Subcutaneous abdominal adipose tissue (tissue), 5 donors: ENCODE data around the gene IRF2BP1.
"Not testable (repeated sequence)": the region's sequence is repeated elsewhere in the genome, so short reads cannot be mapped to it uniquely, and the experiment has no call there.

ENCODE experiments used
- H3K27ac ChIP-seq: one replicate; pipeline ENCODE4 v1.7.0; 2013; ENCODE audit warnings: low read depth, mild to moderate bottlenecking, inconsistent platforms, low read length, moderate library complexity
- H3K27me3 ChIP-seq, 5 donors: one replicate each; pipeline ENCODE4 v1.7.0; 2013; ENCODE audit warnings: low read length in 5 of 5, inconsistent platforms in 1 of 5; ENCODE audit not compliant: control insufficient read depth in 5 of 5, insufficient read depth in 4 of 5
- H3K36me3 ChIP-seq, 5 donors: one replicate each; pipeline ENCODE4 v1.7.0; 2013; ENCODE audit warnings: low read length in 5 of 5; ENCODE audit not compliant: control insufficient read depth in 5 of 5, insufficient read depth in 5 of 5
- H3K4me1 ChIP-seq, 5 donors: one replicate each; pipeline ENCODE4 v1.7.0; 2013; ENCODE audit warnings: low read length in 5 of 5, mild to moderate bottlenecking in 3 of 5, moderate library complexity in 1 of 5; ENCODE audit not compliant: control insufficient read depth in 5 of 5, insufficient read depth in 5 of 5
- H3K4me3 ChIP-seq, 5 donors: one replicate each; pipeline ENCODE4 v1.7.0; 2013; ENCODE audit warnings: low read length in 5 of 5, low read depth in 1 of 5
- H3K9ac ChIP-seq, 5 donors: one replicate each; pipeline ENCODE4 v1.7.0; 2013; ENCODE audit warnings: low read length in 5 of 5, mild to moderate bottlenecking in 4 of 5, moderate library complexity in 3 of 5
- H3K9me3 ChIP-seq, 5 donors: one replicate each; pipeline ENCODE4 v1.7.0; 2013; ENCODE audit warnings: low read length in 5 of 5; ENCODE audit not compliant: control insufficient read depth in 5 of 5
- donor health status: healthy.
- donor health status: healthy.
- donor health status: healthy.
- donor health status: healthy.
- donor health status: healthy.

The IRF2BP1 gene

GRCh38 chr19:45902651-45903625 is 17.0 kb upstream of the IRF2BP1 start:
- Histone ChIP-seq H3K4me3 (peak overlapping the region; percentile 85 to 89 (median 86)), H3K27me3 (no peaks in the 10 kb centered on the region), H3K9ac (peak overlapping the region in 4 of 5 donors; percentile 59 to 94 (median 64)), H3K27ac (peak overlapping the region; percentile 50), H3K9me3 (no peaks in the 10 kb centered on the region), H3K4me1 (peaks cover 3 to 28% (median 25%) of the 10 kb centered on the region in 5 donors), H3K36me3 (peaks cover 0 to 11% (median 9%) of the 10 kb centered on the region in 5 donors)

GRCh38 chr19:45901912-45902650 is 16.1 kb upstream of the IRF2BP1 start, which contains the start of gene MYPOP:
Gene MYPOP, minus strand, starts transcription at chr19:45902613. Its CDS starts 840 bp downstream, at chr19:45901773.
- H3K27ac ChIP-seq: peak within 1 kb of the TSS; percentile 50
- H3K4me1 ChIP-seq: peaks cover 3 to 28% (median 25%) of the 10 kb centered on the region in 5 donors

GRCh38 chr19:45901432-45901911 is 15.5 kb upstream of the IRF2BP1 start:
- peaks cover 3 to 28% (median 25%) of the 10 kb centered on the region in 5 donors for H3K4me1 ChIP-seq
- no peaks in the 10 kb centered on the region for H3K9me3 ChIP-seq
- H3K4me3 ChIP-seq: peak overlapping the region in 4 of 5 donors; percentile 48 to 88 (median 72)
- peak overlapping the region in 2 of 5 donors; percentile 48 to 59 for H3K9ac ChIP-seq
- H3K27me3 ChIP-seq: no peaks in the 10 kb centered on the region
- no peak overlapping the region for H3K27ac ChIP-seq
- peaks cover 0 to 18% (median 14%) of the 10 kb centered on the region in 5 donors for H3K36me3 ChIP-seq

More at GRCh38 chr19:45901912-45902650, 16.1 kb upstream of the IRF2BP1 start, which contains the start of gene MYPOP:
- Histone ChIP-seq H3K36me3 (peaks cover 0 to 17% (median 14%) of the 10 kb centered on the region in 5 donors), H3K9ac (peak within 1 kb of the TSS in 4 of 5 donors; percentile 71 to 94 (median 86)), H3K27me3 (no peaks in the 10 kb centered on the region), H3K4me3 (peak within 1 kb of the TSS; percentile 86 to 95 (median 88)), H3K9me3 (no peaks in the 10 kb centered on the region)

GRCh38 chr19:45900738-45901431 is 14.9 kb upstream of the IRF2BP1 start:
- no peaks in the 10 kb centered on the region for H3K9me3 ChIP-seq
- peak overlapping the region in 4 of 5 donors; percentile 48 to 88 (median 72) for H3K4me3 ChIP-seq
- peak overlapping the region in 1 of 5 donors; percentile 59 for H3K9ac ChIP-seq
- no peaks in the 10 kb centered on the region for H3K27me3 ChIP-seq
- H3K36me3 ChIP-seq: peaks cover 0 to 18% (median 15%) of the 10 kb centered on the region in 5 donors
- H3K4me1 ChIP-seq: peaks cover 3 to 26% (median 24%) of the 10 kb centered on the region in 5 donors
- H3K27ac ChIP-seq: no peak overlapping the region

- peaks cover 0 to 25% (median 20%) of the 10 kb centered on the region in 5 donors for H3K36me3 ChIP-seq
Observed at GRCh38 chr19:45899919-45900589, 14.1 kb upstream of the IRF2BP1 start.

GRCh38 chr19:45899253-45899652 is 13.3 kb upstream of the IRF2BP1 start:
- no peak overlapping the region for H3K27ac ChIP-seq
- H3K4me1 ChIP-seq: peaks cover 3 to 26% (median 24%) of the 10 kb centered on the region in 5 donors
- no peak overlapping the region for H3K9ac ChIP-seq
- no peak overlapping the region for H3K4me3 ChIP-seq
- no peaks in the 10 kb centered on the region for H3K27me3 ChIP-seq
- peaks cover 0 to 27% (median 22%) of the 10 kb centered on the region in 5 donors for H3K36me3 ChIP-seq
- H3K9me3 ChIP-seq: no peaks in the 10 kb centered on the region

More at GRCh38 chr19:45899919-45900589, 14.1 kb upstream of the IRF2BP1 start:
- Histone ChIP-seq H3K9ac (no peak overlapping the region), H3K4me3 (no peak overlapping the region), H3K9me3 (no peaks in the 10 kb centered on the region), H3K4me1 (peaks cover 3 to 26% (median 24%) of the 10 kb centered on the region in 5 donors), H3K27ac (no peak overlapping the region), H3K27me3 (no peaks in the 10 kb centered on the region)

GRCh38 chr19:45897261-45897812 is 11.4 kb upstream of the IRF2BP1 start:
- Histone ChIP-seq H3K36me3 (peaks cover 0 to 27% (median 22%) of the 10 kb centered on the region in 5 donors), H3K4me1 (peaks cover 0 to 17% (median 16%) of the 10 kb centered on the region in 5 donors), H3K9me3 (no peaks in the 10 kb centered on the region), H3K27ac (no peak overlapping the region), H3K9ac (no peak overlapping the region), H3K27me3 (no peaks in the 10 kb centered on the region), H3K4me3 (no peak overlapping the region)

- not testable (repeated sequence) for H3K9ac ChIP-seq, H3K9me3 ChIP-seq, H3K27me3 ChIP-seq, H3K27ac ChIP-seq, H3K4me3 ChIP-seq, H3K4me1 ChIP-seq
- H3K36me3 ChIP-seq: peaks cover 0 to 27% (median 22%) of the 10 kb centered on the region in 5 donors
Observed at GRCh38 chr19:45895983-45896599, 10.2 kb upstream of the IRF2BP1 start.
